B cell (primary cell): ENCODE results near the gene MRPL34. TPM values are rescaled to one million over a fixed set of nuclear protein-coding genes. Genes with fewer than 3 reads are reported as not detected.

Experiments used
- ATAC-seq: fragments of 200-7000 bp; cut with Tn5 transposase; one replicate; pipeline ENCODE4 v1.10.0; 2021; ENCODE audit warnings: low read depth, mild to moderate bottlenecking, moderate number of reproducible peaks, moderate library complexity
- CTCF ChIA-PET: fragments of 350-600 bp; sonication (Branson Sonifier 250); formaldehyde crosslinking; loops from one replicate; lab custom pipeline; 2021; ENCODE audit warnings: antibody characterized with exemption, inconsistent platforms; lab: Charles Lee
- POLR2A ChIA-PET: fragments of 350-600 bp; sonication (Branson Sonifier 250); formaldehyde crosslinking; loops from one replicate; lab custom pipeline; 2021; ENCODE audit warnings: antibody characterized with exemption; lab: Charles Lee
- DNase-seq: peaks from one replicate; pipeline ENCODE4 v3.0.0; 2013
- H2AFZ ChIP-seq: 2 replicates; pipeline ENCODE4 v1.6.1; 2012; ENCODE audit warnings: mild to moderate bottlenecking, low read depth, low read length; ENCODE audit not compliant: insufficient read depth, poor library complexity, severe bottlenecking
- H3K27ac ChIP-seq, 2 donors: 1 replicate in 1 of 2; 2 replicates in 1 of 2; pipeline ENCODE4 v1.5.1; 2012 to 2013; ENCODE audit warnings: low read length in 2 of 2, mild to moderate bottlenecking in 2 of 2, moderate library complexity in 1 of 2
- H3K27me3 ChIP-seq, 4 experiments: fragments of 200-600 bp in 1 of 4; sonication (generic) in 1 of 4; replicated peaks in 1 of 4; 1 replicate in 2 of 4; 2 replicates in 2 of 4; pipeline versions ENCODE4 v1.6.1 to v1.7.0; 2013 to 2016; ENCODE audit warnings: low read length in 3 of 4, mild to moderate bottlenecking in 2 of 4, mixed read lengths in 1 of 4, moderate library complexity in 1 of 4; ENCODE audit not compliant: insufficient read depth in 4 of 4, control insufficient read depth in 3 of 4; ENCODE audit errors: control extremely low read depth in 1 of 4
- H3K36me3 ChIP-seq, 2 experiments: replicated peaks in 1 of 2; 1 replicate in 1 of 2; 2 replicates in 1 of 2; pipeline versions ENCODE4 v1.6.1 to v1.7.1; 2013; ENCODE audit warnings: low read length in 1 of 2; ENCODE audit not compliant: insufficient read depth in 2 of 2, control insufficient read depth in 1 of 2; ENCODE audit errors: control extremely low read depth in 1 of 2, extremely low read depth in 1 of 2
- H3K4me1 ChIP-seq, 2 donors: fragments of 200-600 bp in 1 of 2; sonication (generic) in 1 of 2; 1 replicate in 1 of 2; 2 replicates in 1 of 2; pipeline versions ENCODE4 v1.5.1 to v1.6.1; 2013 to 2017; ENCODE audit warnings: low read length in 2 of 2; ENCODE audit not compliant: control insufficient read depth in 2 of 2, insufficient read depth in 2 of 2
- H3K4me2 ChIP-seq: replicated peaks from 2 replicates; pipeline ENCODE3; 2012; ENCODE audit warnings: mild to moderate bottlenecking, low read depth, low read length; ENCODE audit not compliant: poor library complexity, severe bottlenecking
- H3K4me3 ChIP-seq, 5 experiments: fragments of 200-600 bp in 1 of 5; sonication (generic) in 1 of 5; 1 replicate in 3 of 5; 2 replicates in 2 of 5; pipeline versions ENCODE4 v1.5.1 to v1.7.0; 2011 to 2016; ENCODE audit warnings: low read length in 4 of 5, mild to moderate bottlenecking in 4 of 5, low read depth in 2 of 5, control low read depth in 1 of 5, moderate library complexity in 1 of 5; ENCODE audit not compliant: insufficient read depth in 1 of 5; ENCODE audit errors: control extremely low read depth in 1 of 5, extremely low read depth in 1 of 5
- H3K79me2 ChIP-seq: fragments of 200-600 bp; sonication (generic); one replicate; pipeline ENCODE4 v1.6.0; 2016; ENCODE audit warnings: low read length; ENCODE audit not compliant: control insufficient read depth, insufficient read depth
- H3K9ac ChIP-seq: fragments of 200-600 bp; sonication (generic); 2 replicates; pipeline ENCODE4 v1.6.1; 2017; ENCODE audit warnings: mild to moderate bottlenecking, low read length, moderate library complexity
- H3K9me3 ChIP-seq, 3 donors: one replicate each; pipeline versions ENCODE4 v1.6.1 to v1.7.1; 2013; ENCODE audit warnings: low read length in 2 of 3; ENCODE audit not compliant: control insufficient read depth in 2 of 3, insufficient read depth in 1 of 3; ENCODE audit errors: control extremely low read depth in 1 of 3
- H4K20me1 ChIP-seq: 2 replicates; pipeline ENCODE4 v1.6.0; 2012; ENCODE audit warnings: mild to moderate bottlenecking, low read length; ENCODE audit not compliant: insufficient read depth, control insufficient read depth, poor library complexity, severe bottlenecking
- H3K27ac Mint-ChIP-seq: one replicate; pipeline ENCODE4 v1.8.0; 2021; ENCODE audit warnings: mixed read lengths
- H3K27me3 Mint-ChIP-seq: one replicate; pipeline ENCODE4 v1.8.0; 2021; ENCODE audit warnings: mixed read lengths
- H3K4me1 Mint-ChIP-seq: one replicate; pipeline ENCODE4 v1.8.0; 2021; ENCODE audit warnings: mixed read lengths
- H3K4me3 Mint-ChIP-seq: one replicate; pipeline ENCODE4 v1.8.0; 2021; ENCODE audit warnings: mixed read lengths
- H3K9me3 Mint-ChIP-seq: one replicate; pipeline ENCODE4 v1.8.0; 2022; ENCODE audit warnings: mixed read lengths; ENCODE audit not compliant: insufficient read depth
- CTCF ChIP-seq: fragments of 200-600 bp; IDR thresholded peaks from one replicate; pipeline ENCODE4 v1.8.0; 2022; ENCODE audit warnings: antibody characterized with exemption, mild to moderate bottlenecking
- EZH2 ChIP-seq: IDR thresholded peaks from 2 replicates; pipeline ENCODE4 v1.6.1; 2012; ENCODE audit warnings: borderline replicate concordance, low read depth, mild to moderate bottlenecking, moderate library complexity, low read length; ENCODE audit not compliant: insufficient read depth, poor library complexity, severe bottlenecking
- WGBS: methylation state at CpG from one replicate; pipeline ENCODE4 v1.1.5; 2013; ENCODE audit warnings: missing lambda C conversion rate; ENCODE audit not compliant: insufficient coverage; 5-methylcytosine and 5-hydroxymethylcytosine counted together
- intact Hi-C: fragments of 100-400 bp; cut with micrococcal nuclease; formaldehyde crosslinking; loops from one replicate; pipeline ENCODE4 v1.10.0; 2022
- polyA plus RNA-seq: library from polyadenylated mRNA; depleted of rRNA; stranded (reverse); fragments of >200 nt; gene quantifications from 2 replicates; pipeline ENCODE4 v1.2.3, GENCODE V29; 2012
- total RNA-seq, 2 donors: library from RNA; stranded (reverse); fragments of 120-200 nt in 1 of 2; gene quantifications; 1 replicate in 1 of 2; 2 replicates in 1 of 2; pipeline versions ENCODE4 v1.2.3 to v1.2.4, GENCODE V29; 2013 to 2022

MRPL34 gene
- total and polyA plus RNA-seq, 2 donors (not counting 1 experiment from before 2014, with no cell fraction given), result 16.5 to 45.7 TPM

DNA sequence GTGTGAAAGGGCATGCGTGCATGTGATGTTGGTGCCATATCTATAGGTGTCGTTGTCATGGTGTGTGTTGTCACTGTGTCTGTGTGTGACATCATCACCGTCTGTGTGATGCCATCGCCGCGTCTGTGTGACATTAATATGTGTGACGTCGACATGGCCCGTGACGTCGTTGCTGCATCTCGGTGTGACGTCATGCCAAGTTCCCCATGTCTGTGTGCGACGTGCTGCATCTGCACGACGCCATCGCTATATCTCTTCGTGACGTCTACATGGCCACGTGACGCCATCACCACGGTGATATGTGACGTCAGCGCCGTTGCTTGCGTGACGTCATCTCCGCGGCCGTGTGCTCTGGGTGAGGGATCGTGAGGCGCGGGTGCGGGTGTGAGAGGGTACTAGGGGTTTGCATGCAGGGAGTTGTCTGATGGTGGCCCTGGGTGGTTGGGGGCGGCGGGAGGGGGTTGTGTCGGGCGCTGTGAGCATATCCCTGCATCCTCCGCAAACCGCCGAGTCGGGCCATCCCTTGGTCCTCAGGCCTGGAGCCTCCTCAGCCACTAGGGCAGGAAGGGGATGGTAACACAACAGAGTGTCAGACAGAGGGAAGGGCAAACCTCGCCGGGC, 46.3 kb downstream of the MRPL34 start:
- no peak overlapping the region for H3K27ac Mint-ChIP-seq
- no peaks in the 10 kb centered on the region for H3K9me3 Mint-ChIP-seq
- no peak overlapping the region for H3K4me3 Mint-ChIP-seq

More for the DNA sequence above, 46.3 kb downstream of the MRPL34 start:
- no peaks in the 10 kb centered on the region for H4K20me1 ChIP-seq
- no peak overlapping the region for H3K27ac ChIP-seq
- ATAC-seq (no peak), DNase-seq (no peak)
- TF ChIP-seq CTCF (no peak), EZH2 (no peak)
- Mint-ChIP-seq H3K4me1 (no peaks in the 10 kb centered on the region), H3K27me3 (peaks cover 42% of the 10 kb centered on the region)
- H3K9me3 ChIP-seq, result no peaks in the 10 kb centered on the region
- ChIA-PET POLR2A (no interaction called here), CTCF (interaction anchor here (1.0 kb wide), 1 partner anchor 34 kb away, joined by 3 read pairs; no protein-coding TSS in a partner anchor)
- no peaks in the 10 kb centered on the region for H3K36me3 ChIP-seq
- H3K4me1 ChIP-seq, result no peaks in the 10 kb centered on the region
- no peaks in the 10 kb centered on the region for H3K79me2 ChIP-seq
- H3K4me2 ChIP-seq, result no peak overlapping the region
- peaks cover 0 to 45% (median 16%) of the 10 kb centered on the region in 4 experiments for H3K27me3 ChIP-seq
- intact Hi-C loops, result no loop called here
- H3K4me3 ChIP-seq, result no peak overlapping the region
- 93% methylated on average over 42 of the region's 45 CpGs for WGBS
- no peak overlapping the region for H3K9ac ChIP-seq
- H2AFZ ChIP-seq, result no peak overlapping the region
